Epidermal melanocyte (primary cell): Measurements from ENCODE around the gene ATG101.

Experiments
- DNase-seq: peaks from one replicate; pipeline ENCODE4 v3.0.0; 2011; ENCODE audit warnings: low spot score; ENCODE audit not compliant: insufficient read length

Gene ATG101

DNA sequence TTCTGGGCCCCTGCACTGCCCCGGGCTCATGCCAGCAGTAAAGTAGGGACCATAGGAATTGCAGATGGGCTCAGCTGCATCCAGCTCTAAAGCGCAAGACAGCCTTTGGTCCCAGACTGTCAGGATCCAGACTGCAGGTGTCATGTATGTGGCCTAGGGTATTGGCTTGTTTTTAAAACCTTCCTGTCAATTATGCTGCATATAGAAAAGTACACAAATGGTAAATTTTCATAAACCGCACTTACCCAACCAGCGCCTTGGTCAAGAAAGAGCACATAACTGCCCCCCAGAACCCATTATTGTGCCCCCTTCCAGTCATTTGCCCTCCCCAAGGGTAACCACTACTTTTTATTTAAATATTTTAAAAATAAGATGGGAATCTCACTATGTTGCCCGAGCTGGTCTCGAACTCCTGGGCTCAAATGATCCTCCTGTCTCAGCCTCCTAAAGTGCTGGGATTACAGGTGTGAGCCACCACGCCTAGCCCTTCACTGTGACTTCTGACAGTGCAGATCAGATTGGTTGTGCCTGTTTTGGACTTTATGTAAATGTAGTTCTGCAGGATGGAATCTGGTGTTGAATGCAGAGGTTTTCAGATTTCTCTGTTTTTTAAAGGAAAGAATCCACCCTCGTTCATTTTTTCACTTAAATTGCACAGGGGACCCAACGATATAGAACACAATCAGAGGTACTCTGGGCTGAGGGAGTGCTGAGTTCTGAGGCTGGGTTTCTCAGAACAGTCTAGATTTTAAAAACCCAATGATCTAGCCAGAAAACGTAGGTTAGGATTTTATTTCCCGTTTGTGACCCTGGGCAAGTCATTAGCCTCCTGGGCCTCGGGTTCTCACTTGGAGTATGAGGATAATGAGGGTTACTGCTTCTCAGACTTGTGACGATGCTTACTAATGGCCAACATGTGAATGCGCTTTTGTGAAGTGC, 11.9 kb upstream of the ATG101 start:
- DNase-seq: no peak

DNA sequence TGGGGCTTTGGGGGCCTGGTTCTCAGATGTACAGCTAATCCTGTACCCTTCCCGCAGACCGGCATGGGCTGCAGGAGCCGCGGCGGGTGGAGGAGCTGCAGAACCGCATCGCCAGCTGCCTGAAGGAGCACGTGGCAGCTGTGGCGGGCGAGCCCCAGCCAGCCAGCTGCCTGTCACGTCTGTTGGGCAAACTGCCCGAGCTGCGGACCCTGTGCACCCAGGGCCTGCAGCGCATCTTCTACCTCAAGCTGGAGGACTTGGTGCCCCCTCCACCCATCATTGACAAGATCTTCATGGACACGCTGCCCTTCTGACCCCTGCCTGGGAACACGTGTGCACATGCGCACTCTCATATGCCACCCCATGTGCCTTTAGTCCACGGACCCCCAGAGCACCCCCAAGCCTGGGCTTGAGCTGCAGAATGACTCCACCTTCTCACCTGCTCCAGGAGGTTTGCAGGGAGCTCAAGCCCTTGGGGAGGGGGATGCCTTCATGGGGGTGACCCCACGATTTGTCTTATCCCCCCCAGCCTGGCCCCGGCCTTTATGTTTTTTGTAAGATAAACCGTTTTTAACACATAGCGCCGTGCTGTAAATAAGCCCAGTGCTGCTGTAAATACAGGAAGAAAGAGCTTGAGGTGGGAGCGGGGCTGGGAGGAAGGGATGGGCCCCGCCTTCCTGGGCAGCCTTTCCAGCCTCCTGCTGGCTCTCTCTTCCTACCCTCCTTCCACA, 11.0 kb upstream of the ATG101 start:
- no peak for DNase-seq

DNA sequence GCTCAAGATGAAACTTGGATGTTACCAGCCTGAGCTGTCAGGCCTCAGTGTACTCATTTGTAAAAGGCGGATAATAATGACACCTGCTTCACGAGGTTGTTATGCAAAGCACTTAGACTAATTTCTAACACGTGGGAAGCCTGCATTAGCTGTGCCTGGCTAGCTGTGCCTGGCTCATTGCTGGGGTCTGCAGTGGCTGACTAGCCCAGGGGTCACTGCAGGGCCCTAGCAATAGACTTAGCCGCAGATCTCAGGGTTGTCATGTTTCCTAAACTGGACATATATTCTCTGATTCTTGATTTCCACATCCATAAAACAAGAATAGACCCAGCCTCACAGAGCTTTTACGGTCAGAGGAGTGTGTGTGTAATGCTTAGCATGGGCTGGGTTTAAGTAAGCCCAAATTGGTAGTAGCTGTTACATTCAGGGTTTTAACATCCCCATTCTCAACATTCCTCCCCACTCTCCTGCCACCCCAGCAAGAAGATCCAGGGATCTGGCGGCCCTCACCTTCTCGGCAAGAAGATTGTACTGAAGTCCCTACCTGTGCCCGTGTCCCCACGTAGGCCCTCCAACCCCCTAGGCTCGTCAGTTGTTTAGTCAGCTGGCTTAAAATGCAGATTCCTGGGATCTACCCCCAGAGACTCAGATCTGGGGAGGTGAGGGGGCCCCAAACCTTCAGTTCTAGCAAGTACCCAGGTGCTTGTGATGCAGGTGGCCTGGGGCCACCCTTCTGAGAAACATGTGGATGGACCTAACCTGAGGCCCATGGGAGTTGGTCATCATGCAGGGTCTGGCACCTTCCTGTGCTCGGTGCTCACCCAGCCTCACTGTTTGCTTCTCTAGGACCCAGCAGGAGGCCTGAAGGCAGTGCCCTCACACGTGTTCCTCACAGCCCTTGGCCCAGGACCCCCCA, 9.9 kb upstream of the ATG101 start:
- DNase-seq: no peak

DNA sequence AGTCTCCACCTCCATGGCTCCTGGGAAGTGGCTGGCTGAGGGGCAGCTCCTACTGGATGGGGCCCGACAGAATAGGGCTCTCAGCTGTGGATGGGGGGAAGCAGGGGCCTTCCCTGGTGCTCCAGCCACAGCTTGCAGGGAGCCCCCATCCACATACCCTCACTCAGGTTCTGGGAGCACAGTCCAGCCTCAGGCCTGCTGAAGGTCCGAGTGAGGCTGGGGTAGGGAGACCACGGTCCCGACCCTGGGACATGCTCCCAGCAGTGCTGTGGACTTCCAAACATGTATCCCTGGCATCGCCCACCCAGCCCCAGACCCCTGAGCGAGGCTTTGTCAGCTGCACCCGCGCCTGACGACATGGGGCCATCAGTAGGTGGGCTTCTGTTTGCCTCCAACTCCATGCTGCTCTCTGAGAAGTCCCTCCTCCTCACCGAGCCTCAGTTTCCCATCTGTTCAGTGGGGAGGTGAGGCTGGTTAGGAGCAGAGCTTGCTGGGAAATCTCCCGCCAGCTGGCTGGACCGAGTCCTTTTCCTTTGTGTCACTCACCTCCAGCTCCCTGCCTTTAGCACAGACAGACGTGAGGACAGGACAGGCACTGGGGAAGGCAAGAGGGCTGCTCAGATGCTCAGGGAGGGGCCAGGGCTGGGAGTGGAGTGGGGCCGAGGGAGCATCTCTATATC, 9.1 kb upstream of the ATG101 start:
- no peak for DNase-seq

DNA sequence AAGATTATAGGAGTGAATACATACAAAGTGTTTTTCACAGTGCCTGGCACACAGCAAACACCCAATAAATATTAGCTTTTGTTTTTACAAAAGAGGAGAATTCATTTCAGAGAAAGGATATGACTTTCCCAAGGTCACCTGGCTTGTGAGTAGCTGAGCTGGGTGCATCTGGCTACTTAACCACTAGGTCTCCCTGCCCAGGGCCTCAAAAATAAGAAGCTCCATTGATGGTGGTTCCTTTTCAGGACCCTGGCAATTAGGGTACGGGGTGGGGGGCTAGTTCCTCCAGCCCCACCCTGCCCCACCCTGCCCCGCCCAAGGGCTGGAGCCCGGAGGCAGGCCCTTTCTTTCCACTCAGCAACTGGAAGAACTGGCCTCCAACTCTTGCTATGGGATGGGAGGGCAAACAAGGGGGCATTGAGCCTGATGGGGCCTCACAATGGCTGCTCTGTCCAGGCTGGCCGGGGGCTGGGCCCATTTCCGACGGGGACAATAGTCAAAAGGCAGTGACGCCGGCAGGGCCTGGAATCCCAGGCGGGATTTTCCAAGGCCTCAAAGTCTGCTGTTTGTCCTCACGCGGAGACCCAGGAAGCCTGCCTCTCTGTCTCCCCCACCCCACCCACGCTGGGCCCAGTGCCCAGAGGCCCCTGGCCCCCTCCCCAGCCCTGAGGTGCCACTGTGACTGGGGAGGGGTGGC, 8.2 kb upstream of the ATG101 start:
- peak; percentile 72 for DNase-seq

DNA sequence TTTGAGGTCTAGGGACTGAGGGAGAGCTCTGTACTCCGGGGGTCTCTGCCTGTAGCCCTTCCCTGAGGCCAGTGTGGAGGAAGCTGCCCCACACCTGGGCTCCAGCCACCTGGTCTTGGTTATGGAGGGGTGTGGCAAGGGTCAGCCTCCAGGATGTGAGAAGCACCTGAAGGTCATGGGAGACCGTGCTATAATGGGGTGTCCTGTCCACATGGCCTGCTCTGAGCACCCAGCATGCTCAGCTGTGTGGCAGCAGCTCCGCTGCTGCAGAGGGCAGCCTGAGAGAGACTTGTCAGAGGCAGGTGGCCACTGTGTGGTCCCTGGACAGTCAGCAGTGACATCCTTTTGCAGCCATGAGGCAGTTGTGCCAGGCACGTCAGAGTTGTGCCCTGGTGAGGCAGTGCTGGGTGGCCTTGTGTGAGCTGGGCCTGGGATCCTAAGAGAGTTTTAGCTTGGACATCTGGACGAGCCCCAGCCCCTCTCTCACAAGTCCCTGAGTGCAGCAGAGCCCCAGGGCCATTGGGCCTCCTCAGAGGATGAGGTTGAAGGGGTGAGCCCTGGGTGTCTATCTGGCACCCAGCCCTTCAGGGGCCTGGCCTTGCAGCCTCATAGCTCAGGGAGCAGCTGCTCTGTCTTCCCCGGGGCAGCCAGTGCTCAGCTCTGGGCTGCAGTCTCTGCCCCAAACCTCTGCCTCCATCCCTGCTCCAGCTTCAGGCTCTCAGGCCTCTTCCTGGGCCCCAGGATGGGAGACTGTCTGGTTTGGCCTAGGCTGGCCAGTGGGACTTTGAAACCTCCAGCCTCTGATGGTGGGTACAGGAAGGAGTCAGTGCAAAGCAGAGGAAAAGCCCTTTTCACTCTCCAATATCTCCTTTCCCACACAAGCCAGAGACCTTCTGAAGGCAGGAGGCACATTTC, 7.4 kb upstream of the ATG101 start:
- no peak for DNase-seq

DNA sequence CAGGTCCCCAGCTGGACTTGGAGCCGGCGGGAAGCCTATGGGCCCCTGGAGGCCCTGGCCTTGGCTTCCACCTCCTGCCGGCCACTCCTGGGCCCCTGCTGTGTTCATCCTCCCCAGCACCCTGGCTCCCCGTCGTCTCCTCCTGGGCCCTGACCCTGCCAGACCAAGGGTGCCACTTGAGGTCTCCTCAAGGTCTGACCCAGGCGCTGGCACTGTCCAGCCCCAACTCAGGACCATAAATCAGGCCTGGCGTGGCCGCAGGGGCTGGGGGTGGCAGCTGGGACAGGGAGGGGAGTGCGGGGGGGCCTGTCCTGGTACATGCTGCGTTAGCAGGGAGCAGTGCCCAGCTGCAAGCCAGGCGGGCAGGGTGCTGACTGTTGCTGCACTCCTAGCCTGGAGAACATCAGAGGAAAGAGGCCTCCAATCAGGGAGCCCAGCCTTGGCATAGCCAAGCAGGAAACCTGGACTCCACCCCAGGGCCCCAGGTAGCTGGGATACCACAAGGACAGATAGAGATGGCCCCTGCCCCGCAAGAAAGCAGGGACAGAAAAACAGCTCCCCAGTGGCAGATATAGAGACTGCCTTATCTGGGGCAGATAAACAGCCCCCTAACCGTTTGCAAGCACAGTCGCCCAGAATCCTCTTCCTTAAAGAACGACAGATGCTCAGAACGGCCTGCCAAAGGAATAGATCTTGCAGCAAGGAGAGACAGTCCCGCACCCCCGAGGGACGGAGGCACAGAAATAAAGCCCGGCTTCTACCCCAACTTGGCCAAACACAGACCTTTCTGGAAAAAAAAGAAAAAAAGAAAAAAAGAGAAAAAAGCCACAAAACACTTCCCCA, 6.5 kb upstream of the ATG101 start:
- DNase-seq: no peak

DNA sequence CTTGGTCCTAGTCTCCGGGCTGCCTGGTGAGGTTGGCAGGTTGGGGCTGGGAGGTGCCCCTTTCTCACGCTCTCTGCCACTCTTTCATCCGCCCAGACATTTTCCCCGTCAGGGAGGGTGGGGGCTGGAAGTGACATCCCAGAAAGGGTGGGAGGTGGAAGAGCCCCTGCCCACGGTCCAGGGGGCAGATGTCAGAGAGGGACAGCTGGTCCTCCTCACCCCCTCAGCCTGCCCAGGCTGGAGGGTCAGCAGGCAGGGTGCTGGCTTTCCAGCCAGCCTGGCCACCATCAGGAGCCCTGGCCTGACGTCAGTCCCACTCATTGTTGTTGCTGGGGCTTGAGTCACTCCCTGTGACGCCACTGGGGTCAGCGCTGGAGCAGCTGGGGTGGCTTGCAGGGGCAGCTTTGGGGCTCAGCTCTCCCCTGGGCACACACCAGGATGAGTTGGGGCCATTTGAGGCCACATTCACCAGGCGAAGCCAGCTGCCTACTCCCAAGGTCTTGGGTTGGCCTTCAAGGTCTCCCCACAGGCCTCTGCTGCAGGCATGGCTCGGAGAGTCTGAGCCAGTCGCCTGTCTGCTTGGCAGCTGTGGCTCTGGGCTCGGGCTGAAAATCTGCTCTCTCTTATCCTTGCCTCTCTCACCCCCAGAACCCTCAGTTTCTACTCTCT, 5.7 kb upstream of the ATG101 start:
- DNase-seq: no peak

DNA sequence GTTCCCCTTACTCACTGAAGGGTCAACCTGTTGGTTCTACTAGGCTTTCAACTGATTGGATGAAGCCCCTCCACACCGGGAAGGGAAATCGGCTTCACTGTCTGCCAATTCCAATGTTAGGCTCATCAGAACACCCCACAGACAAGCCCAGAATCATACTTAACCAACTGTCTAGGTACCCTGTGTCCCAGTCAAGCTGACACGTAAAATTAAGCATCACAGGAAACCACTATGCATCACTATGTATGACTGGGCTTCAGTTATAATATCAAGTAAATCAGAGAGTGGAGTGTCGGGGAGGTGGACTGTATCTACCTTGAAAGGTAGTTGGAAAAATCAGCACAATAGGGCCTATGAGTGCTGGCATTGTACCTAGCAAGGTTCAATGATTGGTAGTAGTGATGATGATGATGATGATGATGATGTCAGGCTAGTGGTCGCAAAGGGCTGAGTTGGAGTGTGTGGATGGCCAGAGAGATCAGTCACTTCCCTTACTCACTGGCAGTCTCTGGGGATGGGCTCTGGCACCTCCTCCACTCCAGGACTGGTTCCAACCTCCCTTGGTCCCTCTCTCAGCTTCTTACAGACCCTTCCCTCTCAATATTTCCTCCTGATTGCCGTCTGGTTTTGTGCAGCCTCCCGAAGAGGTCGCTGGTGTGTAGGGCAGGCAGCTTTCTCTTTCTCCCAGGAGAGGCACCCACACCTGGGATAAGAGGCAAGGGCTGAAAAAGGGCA, 3.3 kb upstream of the ATG101 start:
- DNase-seq: no peak

DNA sequence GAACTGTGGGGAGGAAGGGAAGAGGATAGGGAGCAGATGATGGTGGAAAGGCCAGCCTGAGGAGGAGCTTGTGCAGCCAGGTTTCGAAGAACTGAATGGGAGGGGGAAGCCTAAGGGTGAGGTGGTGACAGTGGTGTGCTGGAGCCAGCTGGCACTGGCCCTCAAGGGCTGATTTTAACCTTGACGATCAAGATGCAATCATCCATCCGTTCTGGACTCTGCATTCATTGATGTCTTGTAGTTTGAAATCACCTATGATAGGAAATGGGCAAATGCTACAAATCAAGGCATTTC, 2.8 kb upstream of the ATG101 start:
- DNase-seq: no peak

DNA sequence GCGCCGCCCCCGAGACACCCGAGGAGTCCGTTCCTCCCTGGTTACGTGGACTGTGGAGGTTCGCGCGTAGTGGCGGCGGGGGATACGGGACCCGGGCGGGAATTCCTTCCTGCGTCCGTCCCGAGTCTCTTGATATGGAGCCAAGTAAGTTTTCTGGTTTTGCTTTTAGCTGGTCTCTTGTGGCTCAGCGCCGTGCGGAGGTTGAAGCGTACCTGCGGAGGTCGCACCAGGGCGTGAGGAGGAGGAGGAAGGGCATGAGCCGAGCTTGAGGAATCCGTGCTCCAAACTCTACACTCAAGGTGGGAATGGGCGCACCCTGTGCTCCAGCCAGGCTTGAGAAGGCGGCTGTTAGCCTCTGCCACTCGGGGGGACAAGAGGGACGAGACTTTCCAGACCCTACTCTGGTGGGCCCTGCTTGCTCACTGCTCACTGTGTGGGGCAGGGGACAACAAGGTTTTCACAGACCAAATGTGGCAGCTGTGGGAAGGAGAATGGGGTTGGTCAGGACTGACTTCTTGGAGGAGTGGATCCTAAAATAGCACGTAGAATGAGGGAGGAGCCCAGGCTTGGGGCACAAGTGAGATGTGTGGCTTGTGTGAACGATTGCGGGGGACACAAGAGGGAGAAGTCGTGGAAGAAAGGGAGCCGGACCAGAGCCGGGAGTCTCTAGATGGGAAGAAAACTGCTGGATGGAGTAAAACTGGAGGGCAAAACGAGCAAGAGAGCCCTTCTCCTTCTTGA, 577 bp downstream of the ATG101 start:
- DNase-seq: no peak

DNA sequence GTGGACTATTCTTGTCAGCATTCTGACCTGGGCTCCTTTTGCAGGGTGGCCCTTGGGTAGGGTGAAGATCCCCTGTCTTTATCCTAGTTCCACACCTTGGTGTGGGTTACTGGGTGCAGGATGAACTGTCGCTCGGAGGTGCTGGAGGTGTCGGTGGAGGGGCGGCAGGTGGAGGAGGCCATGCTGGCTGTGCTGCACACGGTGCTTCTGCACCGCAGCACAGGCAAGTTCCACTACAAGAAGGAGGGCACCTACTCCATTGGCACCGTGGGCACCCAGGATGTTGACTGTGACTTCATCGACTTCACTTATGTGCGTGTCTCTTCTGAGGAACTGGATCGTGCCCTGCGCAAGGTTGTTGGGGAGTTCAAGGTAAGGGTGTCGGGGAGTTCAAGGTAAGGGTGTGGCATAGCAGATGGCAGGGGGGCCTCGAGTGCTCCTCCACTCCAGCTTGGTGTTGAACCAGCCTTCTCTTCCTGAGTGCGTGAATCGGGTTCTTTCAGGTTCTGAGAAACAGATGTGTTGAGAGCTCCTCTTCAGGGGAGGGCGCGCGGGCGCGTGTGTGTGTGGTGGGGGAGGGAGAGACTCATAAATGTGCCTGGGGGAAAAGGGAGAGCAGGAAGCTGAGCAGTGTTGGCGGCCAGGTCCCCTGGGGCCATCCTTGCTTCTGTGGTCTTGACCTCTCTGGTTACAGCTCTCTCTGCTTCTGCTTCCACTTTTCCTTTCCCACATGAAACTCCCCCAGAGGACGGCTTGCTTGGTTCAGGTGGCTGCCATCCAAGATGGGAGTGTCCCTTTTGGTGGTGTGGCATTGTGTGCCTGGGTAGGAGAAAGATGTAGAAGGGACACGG, 4.0 kb downstream of the ATG101 start:
- DNase-seq: peak; percentile 75

DNA sequence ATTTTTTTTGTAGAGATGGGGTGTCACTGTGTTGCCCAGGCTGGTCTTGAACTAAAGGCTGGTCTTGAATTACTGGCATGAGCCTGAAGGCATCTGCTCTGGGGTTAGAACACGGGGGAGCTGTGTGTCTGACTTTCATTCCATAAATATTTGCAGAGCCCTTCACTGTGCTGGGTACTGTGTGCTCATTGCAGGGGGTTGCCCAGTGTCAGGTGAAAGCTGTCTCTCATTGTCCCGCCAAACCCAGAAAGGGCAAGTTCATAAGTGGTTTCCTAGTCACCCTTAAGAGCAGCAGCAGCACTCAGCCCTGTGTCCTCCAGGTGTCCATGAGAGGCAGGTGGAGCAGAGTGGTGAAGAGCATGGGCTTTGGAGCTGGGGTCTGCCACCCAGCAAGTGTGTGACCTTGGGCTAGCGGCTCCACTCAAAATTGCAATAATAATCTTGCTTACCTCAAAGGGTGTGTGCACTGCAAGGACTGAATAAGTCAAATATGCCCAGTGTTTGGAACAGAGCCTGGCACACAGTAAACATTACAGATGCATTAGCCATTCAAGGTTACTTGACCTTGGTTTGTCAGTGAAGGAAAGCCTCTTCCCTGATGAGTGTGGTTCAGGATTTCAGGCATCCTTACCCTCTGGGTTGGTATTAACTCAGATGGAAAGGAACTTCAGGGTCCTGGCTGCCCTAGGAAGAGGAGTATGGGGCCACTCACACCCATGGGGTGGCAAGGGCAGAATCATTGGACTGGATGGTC, 5.4 kb downstream of the ATG101 start:
- no peak for DNase-seq

DNA sequence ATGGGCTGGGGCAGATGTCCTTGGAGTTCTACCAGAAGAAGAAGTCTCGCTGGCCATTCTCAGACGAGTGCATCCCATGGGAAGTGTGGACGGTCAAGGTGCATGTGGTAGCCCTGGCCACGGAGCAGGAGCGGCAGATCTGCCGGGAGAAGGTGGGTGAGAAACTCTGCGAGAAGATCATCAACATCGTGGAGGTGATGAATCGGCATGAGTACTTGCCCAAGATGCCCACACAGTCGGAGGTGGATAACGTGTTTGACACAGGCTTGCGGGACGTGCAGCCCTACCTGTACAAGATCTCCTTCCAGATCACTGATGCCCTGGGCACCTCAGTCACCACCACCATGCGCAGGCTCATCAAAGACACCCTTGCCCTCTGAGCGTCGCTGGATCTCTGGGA, 7.0 kb downstream of the ATG101 start:
- DNase-seq: no peak

DNA sequence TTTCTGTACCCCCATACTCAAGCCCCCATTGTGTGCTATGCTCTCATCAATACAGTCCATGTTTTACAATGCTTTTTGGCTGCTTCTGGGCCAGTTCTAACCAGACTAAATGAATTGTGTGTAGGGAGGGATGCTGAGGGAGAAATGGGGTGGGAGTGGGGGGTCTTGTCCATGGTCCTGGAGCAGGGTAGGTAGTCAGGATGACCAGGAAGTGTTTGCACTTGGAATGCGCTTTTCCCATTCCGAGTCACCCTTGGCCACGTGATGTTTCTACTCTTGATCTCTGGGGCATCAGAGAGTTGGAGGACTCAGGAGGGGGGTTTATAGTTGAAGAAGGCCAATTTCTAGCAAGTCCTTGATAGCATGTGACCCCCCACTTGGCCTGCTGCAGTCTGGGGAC, 8.5 kb downstream of the ATG101 start:
- no peak for DNase-seq
